OCI-LY1 (cell line): Measurements from ENCODE around the gene SUPT5H.

Experiments
- EZH2 ChIP-seq: fragments of 200-600 bp; sonication (generic), shearing (Covaris generic); IDR thresholded peaks from 2 replicates; pipeline ENCODE4 v1.8.0; 2017; ENCODE audit warnings: borderline replicate concordance, mixed run types, mild to moderate bottlenecking, antibody characterized with exemption, low read length, moderate library complexity, mixed read lengths
- TF ChIP-seq, protein P1 (sequence below): fragments of 200-600 bp; sonication (generic), shearing (Covaris generic); IDR thresholded peaks from 2 replicates; pipeline ENCODE4 v1.5.1; 2017; ENCODE audit warnings: mild to moderate bottlenecking, antibody characterized with exemption, low read length, moderate library complexity, mixed read lengths

DNA sequence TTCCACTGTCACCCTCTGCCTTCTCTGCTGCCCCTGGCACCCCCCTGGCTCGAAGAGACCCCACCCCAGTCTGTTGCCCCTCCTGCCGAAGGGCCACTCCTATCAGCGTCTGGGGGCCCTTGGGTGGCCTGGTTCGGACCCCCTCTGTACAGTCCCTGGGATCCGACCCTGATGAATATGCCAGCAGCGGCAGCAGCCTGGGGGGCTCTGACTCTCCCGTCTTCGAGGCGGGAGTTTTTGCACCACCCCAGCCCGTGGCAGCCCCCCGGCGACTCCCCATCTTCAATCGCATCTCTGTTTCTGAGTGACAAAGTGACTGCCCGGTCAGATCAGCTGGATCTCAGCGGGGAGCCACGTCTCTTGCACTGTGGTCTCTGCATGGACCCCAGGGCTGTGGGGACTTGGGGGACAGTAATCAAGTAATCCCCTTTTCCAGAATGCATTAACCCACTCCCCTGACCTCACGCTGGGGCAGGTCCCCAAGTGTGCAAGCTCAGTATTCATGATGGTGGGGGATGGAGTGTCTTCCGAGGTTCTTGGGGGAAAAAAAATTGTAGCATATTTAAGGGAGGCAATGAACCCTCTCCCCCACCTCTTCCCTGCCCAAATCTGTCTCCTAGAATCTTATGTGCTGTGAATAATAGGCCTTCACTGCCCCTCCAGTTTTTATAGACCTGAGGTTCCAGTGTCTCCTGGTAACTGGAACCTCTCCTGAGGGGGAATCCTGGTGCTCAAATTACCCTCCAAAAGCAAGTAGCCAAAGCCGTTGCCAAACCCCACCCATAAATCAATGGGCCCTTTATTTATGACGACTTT is 36.8 kb upstream of the SUPT5H start:
- TF ChIP-seq, protein P1, sequence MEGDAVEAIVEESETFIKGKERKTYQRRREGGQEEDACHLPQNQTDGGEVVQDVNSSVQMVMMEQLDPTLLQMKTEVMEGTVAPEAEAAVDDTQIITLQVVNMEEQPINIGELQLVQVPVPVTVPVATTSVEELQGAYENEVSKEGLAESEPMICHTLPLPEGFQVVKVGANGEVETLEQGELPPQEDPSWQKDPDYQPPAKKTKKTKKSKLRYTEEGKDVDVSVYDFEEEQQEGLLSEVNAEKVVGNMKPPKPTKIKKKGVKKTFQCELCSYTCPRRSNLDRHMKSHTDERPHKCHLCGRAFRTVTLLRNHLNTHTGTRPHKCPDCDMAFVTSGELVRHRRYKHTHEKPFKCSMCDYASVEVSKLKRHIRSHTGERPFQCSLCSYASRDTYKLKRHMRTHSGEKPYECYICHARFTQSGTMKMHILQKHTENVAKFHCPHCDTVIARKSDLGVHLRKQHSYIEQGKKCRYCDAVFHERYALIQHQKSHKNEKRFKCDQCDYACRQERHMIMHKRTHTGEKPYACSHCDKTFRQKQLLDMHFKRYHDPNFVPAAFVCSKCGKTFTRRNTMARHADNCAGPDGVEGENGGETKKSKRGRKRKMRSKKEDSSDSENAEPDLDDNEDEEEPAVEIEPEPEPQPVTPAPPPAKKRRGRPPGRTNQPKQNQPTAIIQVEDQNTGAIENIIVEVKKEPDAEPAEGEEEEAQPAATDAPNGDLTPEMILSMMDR: no peak
- TF ChIP-seq EZH2: no peak
